Osteoblast (primary cell): ENCODE data around the gene TENT5C. TPM values are rescaled to one million over a fixed set of nuclear protein-coding genes. Genes with fewer than 3 reads are reported as not detected.
A peak's percentile ranks its signal among the peaks of the same experiment; 100 is the strongest.

Experiments
- DNase-seq: peaks from one replicate; pipeline ENCODE4 v3.0.0; 2011; ENCODE audit warnings: low spot score, mixed read lengths; ENCODE audit not compliant: insufficient read length; ENCODE audit errors: missing footprints
- H2AFZ ChIP-seq: 2 replicates; pipeline ENCODE4 v1.6.0; 2011; ENCODE audit warnings: mild to moderate bottlenecking, low read length
- H3K27ac ChIP-seq: 2 replicates; pipeline ENCODE4 v1.5.1; 2011; ENCODE audit warnings: mild to moderate bottlenecking, low read depth, low read length, moderate library complexity
- H3K27me3 ChIP-seq: 2 replicates; pipeline ENCODE4 v1.6.0; 2012; ENCODE audit warnings: mild to moderate bottlenecking, control low read depth, inconsistent platforms, low read length, moderate library complexity; ENCODE audit not compliant: insufficient read depth
- H3K36me3 ChIP-seq: 2 replicates; pipeline ENCODE4 v1.5.1; 2011; ENCODE audit warnings: mild to moderate bottlenecking, low read length, control low read depth, moderate library complexity; ENCODE audit not compliant: insufficient read depth
- H3K4me1 ChIP-seq: 2 replicates; pipeline ENCODE4 v1.5.1; 2011; ENCODE audit warnings: mild to moderate bottlenecking, low read length, control low read depth, moderate library complexity; ENCODE audit not compliant: insufficient read depth
- H3K4me2 ChIP-seq: 2 replicates; pipeline ENCODE4 v1.6.0; 2011; ENCODE audit warnings: mild to moderate bottlenecking, low read length; ENCODE audit not compliant: insufficient read depth
- H3K4me3 ChIP-seq: fragments of 200-600 bp; sonication (generic); 3 replicates; pipeline ENCODE4 v1.5.1; 2012; ENCODE audit warnings: mild to moderate bottlenecking, low read length, inconsistent platforms; ENCODE audit not compliant: insufficient read depth
- H3K79me2 ChIP-seq: 2 replicates; pipeline ENCODE4 v1.6.0; 2012; ENCODE audit warnings: mild to moderate bottlenecking, low read length, control low read depth, inconsistent platforms; ENCODE audit not compliant: insufficient read depth
- H3K9me3 ChIP-seq: 2 replicates; pipeline ENCODE4 v1.5.1; 2011; ENCODE audit warnings: low read depth, low read length, control low read depth
- H4K20me1 ChIP-seq: 2 replicates; pipeline ENCODE4 v1.6.0; 2012; ENCODE audit warnings: mild to moderate bottlenecking, low read length, control low read depth; ENCODE audit not compliant: insufficient read depth
- total RNA-seq: library from RNA; depleted of rRNA; stranded (reverse); fragments of >200 nt; gene quantifications from 2 replicates; pipeline ENCODE4 v1.2.3, GENCODE V29; 2012
- TF ChIP-seq, protein P1 (sequence below): IDR thresholded peaks from 2 replicates; pipeline ENCODE4 v1.5.1; 2011; ENCODE audit warnings: mild to moderate bottlenecking, low read depth, low read length, moderate library complexity; ENCODE audit errors: extremely low read depth

The TENT5C gene
- total RNA-seq, 1 donor, result 0.36 TPM

DNA sequence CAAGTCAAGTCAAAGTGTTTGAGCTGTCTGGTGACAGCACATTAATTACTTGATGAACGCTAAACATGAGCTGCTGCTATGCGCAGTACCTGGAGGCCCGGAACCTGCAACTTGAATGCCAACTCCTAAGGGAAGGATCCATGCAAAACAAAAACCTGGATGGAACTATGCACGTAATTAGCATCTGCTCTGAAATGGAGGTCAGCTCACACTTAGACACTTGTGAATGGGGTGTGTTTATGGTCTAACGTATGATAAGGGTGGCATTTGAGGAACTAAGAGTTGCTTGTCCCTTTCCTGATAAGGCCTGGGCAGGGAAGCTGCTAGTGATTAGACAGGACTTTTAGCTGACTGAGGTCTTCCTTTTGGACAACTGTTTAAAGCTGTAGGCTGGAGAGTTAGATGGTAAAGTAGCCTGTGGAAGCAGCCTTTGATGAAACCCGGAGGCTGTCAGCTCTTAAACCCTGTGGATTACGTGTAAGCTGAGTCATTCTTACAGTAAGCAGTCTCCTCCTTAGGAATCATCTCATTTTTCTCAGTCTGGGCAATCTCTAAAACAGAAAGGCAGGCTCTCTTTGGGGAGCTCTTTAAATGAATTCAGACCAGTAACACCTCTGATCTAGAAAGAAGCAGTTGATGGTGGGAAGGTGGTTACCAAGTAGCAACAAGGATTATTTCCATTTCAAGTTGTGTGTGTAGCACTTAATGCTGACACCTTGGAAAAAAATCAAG, 6.8 kb downstream of the TENT5C start:
- Histone ChIP-seq H3K4me3 (no peak overlapping the region), H3K4me2 (peak overlapping the region; percentile 42), H3K79me2 (no peaks in the 10 kb centered on the region), H3K27ac (peak overlapping the region; percentile 84), H4K20me1 (no peaks in the 10 kb centered on the region), H3K9me3 (no peaks in the 10 kb centered on the region), H3K27me3 (peaks cover 17% of the 10 kb centered on the region), H3K4me1 (peaks cover 20% of the 10 kb centered on the region), H3K36me3 (no peaks in the 10 kb centered on the region), H2AFZ (peak overlapping the region; percentile 65)
- peak; percentile 80 for DNase-seq
- TF ChIP-seq, protein P1, sequence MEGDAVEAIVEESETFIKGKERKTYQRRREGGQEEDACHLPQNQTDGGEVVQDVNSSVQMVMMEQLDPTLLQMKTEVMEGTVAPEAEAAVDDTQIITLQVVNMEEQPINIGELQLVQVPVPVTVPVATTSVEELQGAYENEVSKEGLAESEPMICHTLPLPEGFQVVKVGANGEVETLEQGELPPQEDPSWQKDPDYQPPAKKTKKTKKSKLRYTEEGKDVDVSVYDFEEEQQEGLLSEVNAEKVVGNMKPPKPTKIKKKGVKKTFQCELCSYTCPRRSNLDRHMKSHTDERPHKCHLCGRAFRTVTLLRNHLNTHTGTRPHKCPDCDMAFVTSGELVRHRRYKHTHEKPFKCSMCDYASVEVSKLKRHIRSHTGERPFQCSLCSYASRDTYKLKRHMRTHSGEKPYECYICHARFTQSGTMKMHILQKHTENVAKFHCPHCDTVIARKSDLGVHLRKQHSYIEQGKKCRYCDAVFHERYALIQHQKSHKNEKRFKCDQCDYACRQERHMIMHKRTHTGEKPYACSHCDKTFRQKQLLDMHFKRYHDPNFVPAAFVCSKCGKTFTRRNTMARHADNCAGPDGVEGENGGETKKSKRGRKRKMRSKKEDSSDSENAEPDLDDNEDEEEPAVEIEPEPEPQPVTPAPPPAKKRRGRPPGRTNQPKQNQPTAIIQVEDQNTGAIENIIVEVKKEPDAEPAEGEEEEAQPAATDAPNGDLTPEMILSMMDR, result no peak

DNA sequence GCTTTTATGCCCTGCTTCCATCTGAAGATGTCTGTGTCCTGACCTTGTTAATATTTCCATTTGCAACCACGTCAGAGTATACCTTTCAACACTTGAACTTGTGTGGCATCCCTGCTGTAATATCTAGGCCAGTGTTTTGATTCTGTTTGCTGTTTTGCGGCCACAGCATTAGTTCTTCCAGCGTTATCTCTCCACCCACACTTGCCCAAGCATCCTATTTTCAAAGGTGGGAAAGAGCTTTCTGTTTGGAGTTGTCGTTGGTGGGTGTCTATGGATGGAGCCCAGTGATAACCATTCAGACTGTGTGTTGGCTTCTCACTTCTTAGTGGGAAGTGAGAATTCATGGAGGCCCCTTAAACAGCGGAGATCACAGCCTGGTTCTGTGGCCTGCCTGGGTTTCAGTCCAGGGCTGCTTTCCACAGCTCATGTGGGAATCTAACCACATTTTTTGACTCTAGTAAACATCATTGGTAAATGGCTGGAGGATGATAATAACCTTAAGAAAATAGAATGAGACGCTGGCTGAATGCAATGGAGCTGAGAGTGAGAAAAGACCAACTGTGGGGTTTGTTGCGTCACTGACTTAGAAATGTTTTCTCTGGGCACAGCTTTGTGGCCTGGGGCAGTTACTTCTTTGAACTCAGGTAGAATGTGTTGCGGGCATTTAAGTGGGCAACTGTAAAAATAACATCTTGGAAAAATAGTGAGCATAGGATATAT, 7.6 kb downstream of the TENT5C start:
- no peaks in the 10 kb centered on the region for H4K20me1 ChIP-seq
- TF ChIP-seq, protein P1, result no peak
- H3K4me1 ChIP-seq, result peaks cover 20% of the 10 kb centered on the region
- H3K9me3 ChIP-seq, result no peaks in the 10 kb centered on the region
- H3K4me2 ChIP-seq, result peak overlapping the region; percentile 42
- H3K27ac ChIP-seq, result peak overlapping the region; percentile 84
- H3K4me3 ChIP-seq, result no peak overlapping the region
- no peak for DNase-seq
- peaks cover 11% of the 10 kb centered on the region for H3K27me3 ChIP-seq
- H2AFZ ChIP-seq, result peak overlapping the region; percentile 65
- no peaks in the 10 kb centered on the region for H3K36me3 ChIP-seq
- H3K79me2 ChIP-seq, result no peaks in the 10 kb centered on the region

DNA sequence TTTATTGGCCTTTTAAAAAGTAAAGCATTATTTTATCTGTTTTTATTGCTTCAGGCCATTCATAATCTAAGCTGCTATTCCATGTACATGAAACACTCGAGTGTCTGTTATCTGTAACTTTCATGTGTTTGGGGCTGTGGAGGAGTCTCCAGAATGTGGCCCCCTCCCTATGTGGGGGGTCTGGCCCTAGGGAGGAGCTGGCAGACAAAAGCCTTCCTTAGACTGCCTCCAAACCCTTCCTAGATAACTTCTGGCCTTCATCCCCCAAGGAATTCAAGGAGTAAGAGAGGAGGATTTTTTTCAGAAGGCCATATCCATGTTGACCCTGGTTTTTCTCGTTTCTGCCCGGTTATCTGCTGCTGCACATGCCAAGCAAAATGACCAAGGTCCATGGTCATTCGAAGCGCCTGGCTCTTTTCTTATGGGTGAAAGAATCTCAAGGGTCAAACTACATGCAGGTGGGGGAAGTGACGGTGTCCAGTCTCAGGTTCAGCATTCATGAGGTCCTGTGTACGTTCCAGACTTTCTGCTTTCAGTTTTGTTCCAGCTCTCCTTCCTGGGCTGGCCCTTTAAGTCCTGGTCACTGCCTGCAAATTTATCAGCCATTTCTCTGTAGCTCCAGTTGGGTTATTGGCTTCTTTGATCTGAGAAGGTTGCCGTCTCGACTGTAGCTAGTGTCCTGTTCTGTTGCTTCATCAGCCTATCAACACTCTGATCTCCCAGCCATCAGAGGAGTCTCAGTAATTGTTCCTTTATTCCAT, 8.3 kb downstream of the TENT5C start:
- Histone ChIP-seq H2AFZ (no peak overlapping the region), H3K79me2 (no peaks in the 10 kb centered on the region), H4K20me1 (no peaks in the 10 kb centered on the region), H3K9me3 (no peaks in the 10 kb centered on the region), H3K27ac (peak overlapping the region; percentile 26), H3K4me3 (no peak overlapping the region), H3K4me1 (peaks cover 20% of the 10 kb centered on the region), H3K27me3 (peaks cover 10% of the 10 kb centered on the region), H3K36me3 (no peaks in the 10 kb centered on the region), H3K4me2 (no peak overlapping the region)
- TF ChIP-seq, protein P1, result no peak
- no peak for DNase-seq
